Measurements from ENCODE around the gene MSL3B.

MSL3B gene

GRCh38 chr2:233819884-233820773, 48.1 kb downstream of the MSL3B start:
- no peak overlapping the region for H3K27ac ChIP-seq
- no peak for DNase-seq (ENCODE audit: low read depth, low spot score)

GRCh38 chr2:233818639-233819621, 49.3 kb downstream of the MSL3B start:
- H3K27ac ChIP-seq = no peak overlapping the region
- DNase-seq (ENCODE audit: low read depth, low spot score) = no peak

GRCh38 chr2:233817995-233818638, 50.1 kb downstream of the MSL3B start:
- no peak overlapping the region for H3K27ac ChIP-seq
- no peak for DNase-seq (ENCODE audit: low read depth, low spot score)

DNA sequence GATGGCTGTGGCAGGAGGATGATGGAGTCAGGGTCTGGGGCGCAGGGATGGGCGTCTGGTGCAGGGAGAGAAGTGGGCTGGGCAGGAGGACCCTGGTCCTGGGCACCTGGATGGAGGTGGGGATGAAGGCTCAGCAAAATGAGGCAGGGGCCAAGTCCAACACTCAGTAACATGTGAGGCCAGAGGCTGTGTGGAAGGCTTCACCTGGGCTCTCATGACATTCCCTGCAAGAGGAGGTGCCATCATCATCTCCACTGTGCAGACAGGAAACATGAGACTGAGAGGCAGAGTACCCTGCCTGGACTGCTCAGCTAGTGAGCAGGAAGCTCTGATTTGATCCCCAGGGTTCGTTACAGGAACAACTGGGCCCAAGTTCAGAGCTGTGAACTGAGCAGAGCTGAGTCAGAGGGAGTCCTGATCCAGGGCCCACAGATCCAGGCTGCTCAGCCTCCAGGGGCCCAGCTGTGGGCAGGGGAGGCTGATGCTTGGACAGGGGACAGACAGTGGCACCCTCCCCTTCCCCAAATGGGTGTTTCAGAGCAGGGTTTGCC, 50.8 kb downstream of the MSL3B start:
- DNase-seq (ENCODE audit: low read depth, low spot score) = no peak
- no peak overlapping the region for H3K27ac ChIP-seq

- H3K27ac ChIP-seq = no peak overlapping the region
Measured at GRCh38 chr2:233816771-233817170, 51.4 kb downstream of the MSL3B start.

GRCh38 chr2:233816334-233816733, 51.9 kb downstream of the MSL3B start:
- H3K27ac ChIP-seq = no peak overlapping the region
- no peak for DNase-seq (ENCODE audit: low read depth, low spot score)

More at GRCh38 chr2:233816771-233817170, 51.4 kb downstream of the MSL3B start:
- DNase-seq (ENCODE audit: low read depth, low spot score) = no peak

- DNase-seq (ENCODE audit: low read depth, low spot score) = no peak
- no peak overlapping the region for H3K27ac ChIP-seq
Measured at GRCh38 chr2:233815861-233816260, 52.3 kb downstream of the MSL3B start.
